Measurements from ENCODE around the gene ZNF407. TPM values are rescaled to one million over a fixed set of nuclear protein-coding genes. Genes with fewer than 3 reads are reported as not detected.

Gene ZNF407
- total and polyA plus RNA-seq, 12 donors = 2.5 to 20.2 (median 8.4) TPM

DNA sequence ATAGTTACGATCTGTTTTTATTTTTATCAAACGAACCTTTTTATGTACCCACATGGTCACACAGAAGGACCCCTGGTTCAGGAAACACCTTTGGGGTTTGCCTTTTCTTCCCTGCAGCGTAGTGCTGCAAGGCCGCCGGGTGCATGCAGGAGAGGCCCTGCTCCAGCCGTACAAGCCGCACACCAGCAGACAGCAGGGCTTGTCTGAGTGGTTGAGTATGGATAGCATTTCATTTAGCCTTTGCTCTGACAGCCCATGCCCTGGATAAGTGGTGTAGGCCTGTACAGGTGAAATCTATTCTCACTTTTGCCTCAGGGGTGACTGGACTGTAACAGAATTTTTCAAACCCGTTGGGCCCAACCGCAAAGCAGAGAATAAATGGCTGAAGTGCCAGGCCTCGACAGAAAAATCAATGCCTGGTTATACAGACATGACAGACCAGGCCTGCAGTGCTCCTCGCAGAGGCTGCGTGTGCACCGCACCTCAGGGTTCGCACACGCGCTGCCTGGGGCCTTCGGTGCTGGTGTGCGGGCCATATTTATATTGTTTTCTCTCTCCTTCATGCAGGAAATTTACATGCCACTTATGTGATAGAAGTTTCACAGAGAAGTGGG is 279.1 kb downstream of the ZNF407 start:
- H3K27me3 ChIP-seq = no peaks in the 10 kb centered on the region
- intact Hi-C loops (cut with DNase I) = no loop called here
- no peaks in the 10 kb centered on the region for H3K36me3 ChIP-seq (replicated peaks in 1 of 2)
- H3K4me3 ChIP-seq = no peak overlapping the region
- 89 to 97% (median 94%) methylated on average over 18 of the region's 18 CpGs for WGBS, 4 donors
- H3K27ac ChIP-seq = no peak overlapping the region
- H3K4me1 ChIP-seq (replicated peaks in 1 of 2) = no peaks in the 10 kb centered on the region
- H3K9me3 ChIP-seq (replicated peaks in 1 of 3) = no peaks in the 10 kb centered on the region
- TF ChIP-seq CTCF (IDR thresholded peaks at IDR 0.05) = no peak
- TF ChIP-seq POLR2A (IDR thresholded peaks at IDR 0.05) = no peak
- DNase-seq = no peak

GRCh38 chr18:74878267-74878666 is 280.6 kb downstream of the ZNF407 start:
- no peaks in the 10 kb centered on the region for H3K9me3 ChIP-seq (replicated peaks in 1 of 3)
- H3K27me3 ChIP-seq = no peaks in the 10 kb centered on the region
- intact Hi-C loops (cut with DNase I) = no loop called here
- WGBS, 4 donors = 92 to 96% (median 94%) methylated on average over 6 of the region's 6 CpGs
- H3K36me3 ChIP-seq (replicated peaks in 1 of 2) = no peaks in the 10 kb centered on the region
- no peak for TF ChIP-seq POLR2A (IDR thresholded peaks at IDR 0.05)
- no peak for TF ChIP-seq CTCF (IDR thresholded peaks at IDR 0.05)
- no peak overlapping the region for H3K4me3 ChIP-seq
- no peak for DNase-seq
- H3K4me1 ChIP-seq (replicated peaks in 1 of 2) = no peaks in the 10 kb centered on the region
- no peak overlapping the region for H3K27ac ChIP-seq

GRCh38 chr18:74880706-74881278 is 283.1 kb downstream of the ZNF407 start:
- Histone ChIP-seq H3K4me1 (replicated peaks in 1 of 2) (no peaks in the 10 kb centered on the region), H3K4me3 (no peak overlapping the region), H3K9me3 (replicated peaks in 1 of 3) (no peaks in the 10 kb centered on the region), H3K27me3 (no peaks in the 10 kb centered on the region), H3K27ac (no peak overlapping the region), H3K36me3 (replicated peaks in 1 of 2) (no peaks in the 10 kb centered on the region)
- intact Hi-C loops (cut with DNase I) = no loop called here
- no peak for DNase-seq
- TF ChIP-seq CTCF (IDR thresholded peaks at IDR 0.05) (no peak), POLR2A (IDR thresholded peaks at IDR 0.05) (no peak)
- WGBS, 4 donors = 83 to 87% (median 85%) methylated on average over 12 of the region's 12 CpGs

- intact Hi-C loops (cut with DNase I) = no loop called here
- no peaks in the 10 kb centered on the region for H3K36me3 ChIP-seq (replicated peaks in 1 of 2)
- no peak overlapping the region for H3K4me3 ChIP-seq
- H3K27me3 ChIP-seq = no peaks in the 10 kb centered on the region
- TF ChIP-seq POLR2A (IDR thresholded peaks at IDR 0.05) = no peak
- no peak for TF ChIP-seq CTCF (IDR thresholded peaks at IDR 0.05)
- H3K4me1 ChIP-seq (replicated peaks in 1 of 2) = no peaks in the 10 kb centered on the region
- WGBS, 4 donors = 96 to 99% (median 98%) methylated on average over 11 of the region's 11 CpGs
- no peak for DNase-seq
- no peaks in the 10 kb centered on the region for H3K9me3 ChIP-seq (replicated peaks in 1 of 3)
- H3K27ac ChIP-seq = no peak overlapping the region
Observed at GRCh38 chr18:74892066-74892627, 294.5 kb downstream of the ZNF407 start.

All from adrenal gland (tissue), 12 donors.